ENCODE measurements around the gene MUC3A.

DNA sequence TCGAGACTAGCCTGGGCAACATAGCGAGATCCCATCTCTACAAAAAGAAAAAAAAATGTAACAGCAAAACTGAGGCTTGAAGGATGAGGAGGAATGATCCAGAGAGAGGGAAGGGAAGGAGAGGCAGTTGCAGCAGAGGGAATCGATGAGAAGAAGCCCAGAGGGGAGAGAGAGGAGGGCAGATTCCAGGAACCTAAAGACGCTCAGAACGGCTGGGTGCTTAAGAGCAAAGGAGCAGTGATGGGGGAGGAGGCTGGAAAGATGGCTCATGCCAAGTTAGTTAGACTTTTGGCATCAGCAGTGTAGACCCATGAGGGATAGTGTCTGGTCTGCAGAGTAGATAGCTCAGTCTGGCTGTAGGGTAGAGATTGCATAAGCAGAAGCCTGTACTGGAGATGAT lies 60.3 kb downstream of the MUC3A start:
- TF ChIP-seq CTCF (IDR thresholded peaks at IDR 0.05) (no peak), EP300 (IDR thresholded peaks at IDR 0.05) (no peak), POLR2A (IDR thresholded peaks at IDR 0.05) (no peak)
